Smooth muscle cell of the umbilical artery (primary cell): ENCODE results near the gene MAGEA9. TPM values are rescaled to one million over a fixed set of nuclear protein-coding genes. Genes with fewer than 3 reads are reported as not detected.

Experiments
- total RNA-seq: library from RNA; depleted of rRNA; stranded (reverse); fragments of >200 nt; gene quantifications from 2 replicates; pipeline ENCODE4 v1.2.3, GENCODE V29; 2014

The MAGEA9 gene
- not detected in 2 replicates for total RNA-seq

GRCh38 chrX:149781727-149782126 lies at the start of gene MAGEA9:
Gene MAGEA9, plus strand, starts transcription at chrX:149781930. Its CDS starts 4,281 bp downstream, at chrX:149786211.

GRCh38 chrX:149773768-149774167 lies 8.0 kb upstream of the MAGEA9 start, which contains the start of gene HSFX1:
Gene HSFX1, plus strand, starts transcription at chrX:149774068. Its CDS starts 614 bp downstream, at chrX:149774682.

Other genes starting within 250 kb of the MAGEA9 start
- 13.1 and 15.1 TPM in 2 replicates for gene EOLA1, start 240.9 kb upstream of the MAGEA9 start, total RNA-seq
- gene HSFX3, start 232.0 kb upstream of the MAGEA9 start, total RNA-seq, result not detected in 2 replicates
- gene MAGEA9B, start 194.5 kb upstream of the MAGEA9 start, total RNA-seq, result not detected in 2 replicates
- not detected in 2 replicates for gene HSFX2, start 186.6 kb upstream of the MAGEA9 start, total RNA-seq
- gene TMEM185A, start 150.1 kb upstream of the MAGEA9 start, total RNA-seq, result 22.0 and 22.6 TPM in 2 replicates
- not detected in 2 replicates for gene MAGEA11, start 69.9 kb upstream of the MAGEA9 start, total RNA-seq
- 0.89 and 1.6 TPM in 2 replicates for gene HSFX1, start 7.9 kb upstream of the MAGEA9 start, total RNA-seq
- not detected in 2 replicates for gene MAGEA8, start 99.3 kb downstream of the MAGEA9 start, total RNA-seq
- not detected in 2 replicates for gene HSFX4, start 147.6 kb downstream of the MAGEA9 start, total RNA-seq
- gene EOLA2, start 156.6 kb downstream of the MAGEA9 start, total RNA-seq, result 18.2 and 20.2 TPM in 2 replicates